Stimulated activated CD8-positive, alpha-beta memory T cell treated with anti-CD3 and anti-CD28 coated beads, Interleukin-2, amount 100 ng/mL, for 1 hour (primary cell): Measurements from ENCODE around the gene TXLNB.
"Not testable (repeated sequence)": the region's sequence is repeated elsewhere in the genome, so short reads cannot be mapped to it uniquely, and the experiment has no call there.

Experiments used
- DNase-seq, 2 donors: peaks; one replicate each; pipeline ENCODE4 v3.0.0-alpha.2; 2020; ENCODE audit warnings: low read depth in 2 of 2

Gene TXLNB

GRCh38 chr6:139311831-139312230, 20.0 kb upstream of the TXLNB start:
- no peak for DNase-seq

DNA sequence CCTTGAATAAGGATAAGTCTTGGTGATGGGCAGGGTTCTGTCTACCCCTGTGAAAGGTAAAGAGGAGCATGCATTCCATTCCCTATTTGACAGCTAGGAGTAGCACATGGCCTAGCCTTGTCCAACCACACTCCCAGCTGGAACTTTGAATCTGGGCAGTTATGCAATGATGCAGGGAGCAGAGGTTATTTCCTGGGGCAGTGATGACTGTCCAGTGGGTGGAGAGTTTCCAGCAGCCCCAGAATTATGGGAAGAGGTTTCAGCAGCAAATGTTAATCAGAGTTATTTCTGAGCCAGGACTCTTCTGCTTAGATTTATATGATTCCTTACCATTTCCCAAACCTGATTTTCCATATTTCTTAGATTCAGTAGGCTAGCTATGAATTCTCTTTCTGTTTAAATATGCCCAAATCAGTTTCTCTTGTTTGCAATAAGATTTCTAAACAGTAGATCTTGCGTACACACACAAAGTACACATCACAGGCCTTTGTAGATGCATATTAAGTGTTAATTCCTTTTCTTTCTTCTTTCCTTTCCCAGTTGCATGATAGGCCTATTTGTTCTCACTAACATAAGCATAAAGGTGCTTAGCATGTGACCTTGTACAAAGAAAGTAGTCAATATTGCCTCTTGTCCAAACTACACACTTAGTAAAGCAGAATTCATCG, 17.3 kb upstream of the TXLNB start:
- no peak for DNase-seq

DNA sequence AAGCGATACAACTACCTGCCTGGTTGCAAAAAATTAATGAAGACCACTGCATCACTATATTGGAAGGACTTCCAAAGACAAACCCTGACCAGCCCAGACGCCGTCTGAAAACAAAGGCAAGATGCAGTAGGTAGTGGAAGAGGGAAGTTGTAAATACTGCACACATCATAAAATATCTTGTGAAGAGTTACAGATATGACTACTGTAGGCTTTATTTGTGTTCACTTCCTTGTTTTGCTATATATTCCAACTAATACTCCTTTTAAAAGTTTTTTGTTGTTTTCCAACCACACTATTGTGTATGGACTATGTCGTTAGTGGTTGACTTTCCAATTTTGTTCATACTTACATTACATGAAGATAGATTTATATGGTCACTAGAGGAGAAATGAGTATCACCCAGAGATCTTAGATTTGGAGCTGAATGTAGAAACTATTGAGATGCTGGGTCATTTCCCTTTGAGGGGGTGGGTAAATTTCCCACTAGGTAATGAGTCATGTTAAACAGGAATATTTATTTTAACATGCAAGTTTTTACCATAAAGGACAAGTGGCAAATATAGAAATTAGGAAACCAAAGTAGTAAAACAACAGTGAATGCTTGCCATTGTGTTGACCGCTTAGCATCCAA, 16.6 kb upstream of the TXLNB start:
- no peak for DNase-seq

DNA sequence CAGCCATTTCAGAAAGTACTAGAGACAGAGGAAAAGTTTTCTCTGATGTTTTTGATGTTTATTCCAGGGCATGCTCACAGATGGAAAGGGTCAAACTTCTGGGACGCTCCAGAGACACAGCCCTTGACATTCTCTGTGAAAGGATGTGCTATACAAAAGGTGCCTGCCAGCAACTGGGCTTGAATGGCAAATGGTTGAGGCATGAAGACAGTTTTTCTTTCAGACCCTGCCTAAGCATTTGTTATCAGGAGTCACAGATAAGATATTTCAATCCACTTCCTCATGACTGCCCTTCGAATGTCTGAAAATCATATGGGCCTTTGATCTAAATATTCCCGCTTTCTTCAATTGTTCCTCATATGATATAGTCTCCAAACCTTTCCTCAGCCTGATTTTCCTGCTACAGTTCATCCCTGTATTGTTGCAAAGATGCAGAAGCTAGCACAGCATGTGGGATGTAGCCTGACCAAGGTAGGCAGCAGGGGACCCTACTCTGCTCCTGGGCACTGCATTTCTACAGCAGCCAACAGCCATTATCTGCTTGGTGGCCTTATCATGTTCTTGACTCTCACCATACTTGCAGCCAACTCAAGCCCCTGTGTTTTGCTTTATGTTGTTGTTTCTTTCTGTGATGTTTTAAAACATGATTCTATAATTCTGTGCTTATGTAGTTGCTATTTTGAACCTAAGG, 14.6 kb upstream of the TXLNB start:
- no peak for DNase-seq

- no peak for DNase-seq
These were observed 11.4 kb upstream of the TXLNB start for GRCh38 chr6:139303185-139303584.

GRCh38 chr6:139297921-139298320, 6.1 kb upstream of the TXLNB start:
- no peak for DNase-seq

- no peak for DNase-seq
These were observed 5.1 kb upstream of the TXLNB start for GRCh38 chr6:139296927-139297326.

- DNase-seq: no peak
These were observed 4.1 kb upstream of the TXLNB start for GRCh38 chr6:139295901-139296300.

DNA sequence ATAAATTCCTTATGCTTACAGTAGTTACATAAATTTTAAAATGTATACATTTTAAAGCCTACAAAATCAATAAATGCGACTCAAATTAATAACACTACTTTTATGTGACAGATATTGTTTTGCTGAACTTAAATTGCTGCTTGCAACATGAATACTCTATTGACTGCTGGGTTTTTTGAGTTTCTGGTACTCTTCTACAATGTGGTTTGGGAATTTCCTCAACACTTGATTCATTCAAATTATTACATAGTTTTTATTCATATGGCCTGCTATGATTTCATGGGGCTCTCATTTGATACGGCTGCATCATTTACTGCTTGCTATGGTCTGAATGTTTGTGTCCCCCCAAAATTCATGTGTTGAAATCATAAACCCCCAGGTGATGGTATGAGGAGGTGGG, 2.3 kb upstream of the TXLNB start:
- DNase-seq: no peak

DNA sequence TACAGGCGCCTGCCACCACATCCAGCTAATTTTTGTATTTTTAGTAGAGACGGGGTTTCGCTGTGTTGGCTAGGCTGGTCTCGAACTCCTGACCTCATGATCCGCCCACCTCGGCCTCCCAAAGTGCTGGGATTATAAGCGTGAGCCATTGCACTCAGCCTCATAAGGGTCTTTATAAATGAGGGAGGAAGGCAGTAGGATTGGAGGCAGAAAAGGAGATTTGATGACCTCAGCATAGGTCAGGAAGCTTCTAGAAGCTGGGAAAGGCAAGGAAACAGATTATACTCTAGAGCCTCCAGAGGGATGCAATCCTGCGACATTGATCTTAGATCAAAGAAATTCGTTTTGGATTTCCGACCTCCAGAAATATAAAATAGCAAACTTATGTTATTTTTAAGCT, 1.4 kb upstream of the TXLNB start:
- DNase-seq: not testable (repeated sequence)

DNA sequence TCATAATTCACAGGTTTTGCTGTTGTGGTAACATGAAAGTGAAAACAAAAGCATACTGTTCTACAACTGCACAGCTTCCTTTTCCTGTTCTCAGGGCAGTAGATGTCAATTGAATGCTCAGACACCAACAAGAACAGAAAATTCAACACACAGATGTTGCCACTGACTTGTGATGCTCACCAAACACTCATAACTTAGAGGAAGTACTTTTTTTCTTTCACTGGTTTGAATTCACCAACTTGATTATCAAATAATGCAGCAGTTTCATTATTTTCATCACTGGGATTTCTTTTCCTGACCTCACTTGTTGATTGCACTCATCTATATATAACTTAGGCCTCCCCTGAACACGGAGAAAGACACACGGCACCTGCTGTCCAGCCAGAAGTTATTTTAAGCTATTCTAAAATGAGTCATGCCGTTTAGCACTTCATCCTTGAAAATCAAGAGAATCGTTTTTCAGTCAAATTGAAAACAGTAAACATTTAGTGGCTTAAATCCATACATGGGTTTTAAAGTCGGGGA, 949 bp downstream of the TXLNB start:
- DNase-seq: no peak

GRCh38 chr6:139289233-139289632, 2.6 kb downstream of the TXLNB start:
- DNase-seq: no peak

DNA sequence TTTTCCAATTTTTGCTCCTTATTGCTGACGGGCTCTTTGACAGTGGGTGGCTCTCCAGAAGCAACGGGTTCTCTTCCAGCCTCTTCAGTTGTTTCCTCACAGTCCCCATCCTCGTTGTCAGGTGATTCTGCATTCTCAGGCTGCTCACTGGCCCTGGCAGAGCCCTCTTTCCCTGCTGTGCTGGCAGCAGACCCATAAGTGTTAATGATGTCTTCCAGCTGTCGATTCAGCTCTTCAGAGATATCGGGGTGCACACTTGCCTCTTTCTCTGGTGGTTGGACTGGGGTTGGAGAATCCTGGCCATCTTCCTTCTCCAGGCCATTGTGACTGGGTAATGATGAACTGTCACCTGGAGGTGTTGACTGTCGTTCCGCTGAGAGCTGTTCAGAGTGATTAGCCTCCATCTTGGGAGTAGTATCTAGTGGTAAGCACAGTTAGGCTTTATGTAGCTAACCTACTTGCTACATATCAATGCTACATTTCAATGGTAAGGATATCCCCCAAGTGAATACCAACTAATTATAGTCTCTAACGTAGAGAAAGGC, 3.2 kb downstream of the TXLNB start:
- no peak for DNase-seq

- no peak for DNase-seq
These were observed 3.9 kb downstream of the TXLNB start for GRCh38 chr6:139287868-139288267.

DNA sequence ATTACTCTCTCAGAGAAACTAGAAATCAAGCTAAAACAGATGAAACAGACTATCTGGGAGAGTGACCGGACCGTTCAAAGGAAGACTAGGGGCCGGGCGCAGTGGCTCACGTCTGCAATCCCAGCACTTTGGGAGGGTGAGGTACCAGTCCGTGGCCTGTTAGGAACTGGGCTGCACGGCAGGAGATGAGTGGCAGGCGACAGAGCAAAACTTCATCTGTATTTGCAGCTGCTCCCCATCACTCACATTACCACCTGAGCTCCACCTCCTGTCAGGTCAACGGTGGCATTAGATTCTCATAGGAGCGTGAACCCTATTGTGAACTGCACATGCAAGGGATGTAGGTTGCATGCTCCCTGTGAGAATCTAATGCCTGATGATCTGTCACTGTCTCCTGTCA, 5.4 kb downstream of the TXLNB start:
- not testable (repeated sequence) for DNase-seq

DNA sequence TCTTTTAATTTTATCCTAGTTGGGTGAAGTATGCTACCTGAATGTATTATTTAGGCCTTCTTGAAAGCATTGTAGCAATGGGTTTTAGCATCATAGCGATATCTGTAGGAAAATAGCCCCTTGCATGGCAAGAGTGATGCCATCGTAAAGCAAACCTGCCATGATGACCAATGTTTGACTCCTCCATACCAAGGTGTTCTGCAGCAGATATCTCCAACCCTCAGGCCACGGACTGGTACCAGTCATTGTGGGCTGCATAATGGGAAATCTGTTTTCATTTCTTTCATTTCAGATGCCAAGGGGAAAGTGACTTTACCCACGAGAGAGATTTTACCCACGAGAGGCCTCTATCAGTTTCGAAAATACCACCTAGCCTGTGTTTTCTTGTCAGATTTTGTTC, 6.2 kb downstream of the TXLNB start:
- no peak for DNase-seq

GRCh38 chr6:139284789-139285188, 7.0 kb downstream of the TXLNB start:
- DNase-seq: no peak

DNA sequence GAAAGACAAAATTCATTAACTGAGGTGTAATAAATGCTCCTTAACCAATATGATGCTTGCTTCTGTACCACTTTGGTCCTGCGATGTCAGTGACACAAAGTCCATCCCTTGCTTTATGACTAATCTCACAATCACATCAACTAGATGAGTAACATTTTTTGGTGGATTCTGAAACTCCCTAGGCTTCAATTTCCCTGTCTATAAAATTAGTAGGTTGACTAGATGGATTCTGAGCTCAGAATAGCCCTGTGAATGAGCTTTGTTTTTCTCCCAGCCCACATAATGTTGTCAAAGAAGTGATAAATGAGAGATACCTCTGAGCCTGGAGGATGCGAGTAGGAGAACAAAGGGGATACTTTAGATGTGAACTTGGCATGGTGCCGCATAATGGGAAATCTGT, 9.1 kb downstream of the TXLNB start:
- DNase-seq: no peak

- DNase-seq: no peak
These were observed 13.6 kb downstream of the TXLNB start for GRCh38 chr6:139278190-139278589.

- no peak for DNase-seq
These were observed 14.2 kb downstream of the TXLNB start for GRCh38 chr6:139277587-139277986.

- DNase-seq: no peak
These were observed 14.6 kb downstream of the TXLNB start for GRCh38 chr6:139277161-139277560.

DNA sequence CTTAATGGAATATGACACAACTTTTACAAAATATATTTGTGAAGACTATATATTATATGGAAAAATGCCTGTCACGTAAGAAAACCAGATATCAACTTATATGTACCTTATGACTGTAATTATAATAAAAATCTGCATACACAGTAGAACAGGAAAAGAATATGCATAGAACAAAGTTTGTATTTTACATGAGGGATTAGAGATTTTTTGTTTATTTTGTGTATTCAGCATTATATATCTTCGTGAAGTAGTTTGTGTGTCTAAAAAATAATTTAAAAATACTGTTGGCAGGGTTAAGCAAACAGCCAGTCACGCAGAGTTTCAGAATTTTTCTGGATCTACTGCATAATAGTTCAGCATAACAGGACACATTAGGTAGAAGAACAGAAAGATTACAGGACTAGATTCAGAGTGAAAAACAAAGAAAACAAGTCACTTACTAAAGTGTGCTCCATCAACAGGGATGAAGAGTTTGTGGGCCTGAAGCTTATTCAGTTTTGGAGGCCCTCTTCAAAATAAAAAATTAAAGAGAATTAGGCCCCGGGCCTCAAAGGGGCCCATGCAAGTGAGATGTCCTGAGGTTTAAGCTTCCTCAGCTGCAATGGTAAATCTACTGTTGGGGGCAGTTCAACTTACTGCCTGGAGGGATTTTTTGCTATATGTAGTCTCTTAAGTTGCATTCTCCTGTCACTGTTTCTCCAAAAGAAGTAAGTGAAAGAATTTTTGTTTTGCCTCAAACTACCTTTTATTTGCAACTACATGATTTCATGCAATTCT, 16.3 kb downstream of the TXLNB start:
- no peak for DNase-seq
